ENCODE results near the gene XRCC4.

The XRCC4 gene

DNA sequence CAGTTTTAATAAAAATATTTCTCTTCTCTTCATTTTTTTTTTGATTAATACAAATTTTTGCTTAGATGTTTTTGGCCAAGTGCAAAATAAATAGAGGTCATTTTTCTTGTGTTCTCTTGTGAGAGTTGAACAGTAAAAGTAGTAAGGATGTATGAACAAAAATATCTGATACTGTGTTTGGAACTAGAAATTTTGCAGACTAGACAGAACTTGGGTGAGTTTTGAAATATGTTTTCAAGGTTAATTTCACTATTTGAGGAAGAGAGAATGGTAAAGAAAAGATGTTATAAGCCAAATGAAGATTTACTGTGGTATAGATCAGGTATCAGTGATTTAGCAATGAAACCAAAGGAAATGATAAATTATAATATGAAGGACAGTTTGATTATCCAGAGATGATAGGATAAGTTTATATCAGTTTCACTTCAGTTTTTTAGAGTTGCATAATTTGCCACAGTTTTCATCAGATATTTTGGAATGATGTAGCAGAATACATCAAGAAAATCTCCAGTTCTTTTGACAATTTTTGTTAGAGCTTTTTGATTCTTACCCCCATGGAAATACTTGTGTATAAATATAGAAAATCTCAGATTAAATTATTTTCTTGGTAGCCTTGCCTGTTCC lies 246.3 kb downstream of the XRCC4 start:
- TF ChIP-seq, protein P1, sequence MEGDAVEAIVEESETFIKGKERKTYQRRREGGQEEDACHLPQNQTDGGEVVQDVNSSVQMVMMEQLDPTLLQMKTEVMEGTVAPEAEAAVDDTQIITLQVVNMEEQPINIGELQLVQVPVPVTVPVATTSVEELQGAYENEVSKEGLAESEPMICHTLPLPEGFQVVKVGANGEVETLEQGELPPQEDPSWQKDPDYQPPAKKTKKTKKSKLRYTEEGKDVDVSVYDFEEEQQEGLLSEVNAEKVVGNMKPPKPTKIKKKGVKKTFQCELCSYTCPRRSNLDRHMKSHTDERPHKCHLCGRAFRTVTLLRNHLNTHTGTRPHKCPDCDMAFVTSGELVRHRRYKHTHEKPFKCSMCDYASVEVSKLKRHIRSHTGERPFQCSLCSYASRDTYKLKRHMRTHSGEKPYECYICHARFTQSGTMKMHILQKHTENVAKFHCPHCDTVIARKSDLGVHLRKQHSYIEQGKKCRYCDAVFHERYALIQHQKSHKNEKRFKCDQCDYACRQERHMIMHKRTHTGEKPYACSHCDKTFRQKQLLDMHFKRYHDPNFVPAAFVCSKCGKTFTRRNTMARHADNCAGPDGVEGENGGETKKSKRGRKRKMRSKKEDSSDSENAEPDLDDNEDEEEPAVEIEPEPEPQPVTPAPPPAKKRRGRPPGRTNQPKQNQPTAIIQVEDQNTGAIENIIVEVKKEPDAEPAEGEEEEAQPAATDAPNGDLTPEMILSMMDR (IDR thresholded peaks at IDR 0.05; ENCODE audit: control insufficient read depth, insufficient read depth, low read depth, low read length, missing control alignments) = no peak
- DNase-seq (ENCODE audit: low read depth) = no peak

DNA sequence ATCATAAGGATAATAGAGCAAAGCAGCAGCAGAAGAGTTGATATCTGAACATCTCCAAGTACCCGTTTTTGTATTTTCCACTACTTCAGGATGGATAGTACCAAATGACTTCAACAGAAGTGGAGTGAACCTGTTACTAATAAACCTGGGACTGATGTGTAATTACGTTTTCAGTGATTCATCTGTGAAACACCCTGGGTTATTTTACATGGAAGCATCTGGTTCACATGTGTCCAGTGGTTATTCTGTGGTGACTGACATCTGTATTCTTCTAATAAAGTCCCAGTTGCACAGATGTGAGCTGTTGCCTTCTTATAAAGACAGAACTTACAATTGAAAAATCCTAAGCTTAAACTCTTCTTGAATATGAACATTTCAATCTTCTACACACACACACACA lies 254.5 kb downstream of the XRCC4 start:
- peak; percentile 29 for DNase-seq (ENCODE audit: low read depth)

More for the DNA sequence above, 246.3 kb downstream of the XRCC4 start:
- no peak overlapping the region for H3K4me3 ChIP-seq (ENCODE audit: control insufficient read depth, low read depth, low read length)

DNA sequence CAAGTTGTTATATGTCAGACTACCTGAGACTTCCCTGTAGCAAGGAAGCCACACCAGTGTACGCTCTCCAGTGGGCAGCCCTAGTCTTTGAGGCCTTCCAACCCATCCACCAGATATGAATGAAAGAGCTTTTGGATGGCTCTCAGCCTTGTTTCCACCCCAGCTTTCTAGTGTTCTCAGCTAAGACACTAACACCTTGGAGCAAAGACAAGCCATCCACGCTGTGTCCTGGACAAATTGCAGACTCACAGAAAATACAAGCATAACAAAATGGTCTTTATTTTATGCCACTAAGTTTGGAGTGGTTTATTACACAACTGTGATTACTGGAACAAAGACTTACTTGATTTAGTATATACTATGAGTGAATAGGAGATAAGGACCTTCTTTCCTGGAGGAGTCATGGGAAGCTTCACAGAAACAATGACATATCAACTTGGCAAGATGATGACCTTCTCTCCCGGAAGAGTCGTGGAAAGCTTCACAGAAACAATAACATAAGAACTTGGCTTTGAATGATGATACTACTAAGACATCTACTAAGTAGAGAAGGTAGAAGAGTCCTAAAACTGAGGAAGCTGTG lies 260.2 kb downstream of the XRCC4 start:
- no peak for DNase-seq (ENCODE audit: low read depth)
- TF ChIP-seq, protein P1 (IDR thresholded peaks at IDR 0.05; ENCODE audit: control insufficient read depth, insufficient read depth, low read depth, low read length, missing control alignments) = no peak
- no peak overlapping the region for H3K4me3 ChIP-seq (ENCODE audit: control insufficient read depth, low read depth, low read length)

More for the DNA sequence above, 254.5 kb downstream of the XRCC4 start:
- TF ChIP-seq, protein P1 (IDR thresholded peaks at IDR 0.05; ENCODE audit: control insufficient read depth, insufficient read depth, low read depth, low read length, missing control alignments) = no peak
- no peak overlapping the region for H3K4me3 ChIP-seq (ENCODE audit: control insufficient read depth, low read depth, low read length)

DNA sequence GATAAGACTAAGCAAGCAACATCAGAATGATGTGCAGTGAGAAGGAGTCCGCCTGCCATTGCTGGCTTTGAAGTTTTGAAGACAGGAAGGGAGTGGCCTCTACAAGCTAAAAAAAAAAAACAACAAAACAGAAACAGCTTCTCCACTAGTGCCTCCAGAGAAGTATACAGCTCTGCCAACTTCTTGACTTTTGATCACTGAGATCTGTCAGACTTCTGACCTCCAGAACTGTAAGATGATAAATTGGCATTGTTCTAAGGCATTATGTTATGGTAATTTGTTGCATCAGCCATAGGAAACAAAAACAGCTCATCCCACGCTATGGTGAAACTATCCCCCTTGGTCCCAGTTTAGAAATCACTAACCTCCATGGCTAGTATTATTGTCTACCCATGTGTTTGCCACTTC lies 263.2 kb downstream of the XRCC4 start:
- no peak for DNase-seq (ENCODE audit: low read depth)
- TF ChIP-seq, protein P1 (IDR thresholded peaks at IDR 0.05; ENCODE audit: control insufficient read depth, insufficient read depth, low read depth, low read length, missing control alignments) = no peak

DNA sequence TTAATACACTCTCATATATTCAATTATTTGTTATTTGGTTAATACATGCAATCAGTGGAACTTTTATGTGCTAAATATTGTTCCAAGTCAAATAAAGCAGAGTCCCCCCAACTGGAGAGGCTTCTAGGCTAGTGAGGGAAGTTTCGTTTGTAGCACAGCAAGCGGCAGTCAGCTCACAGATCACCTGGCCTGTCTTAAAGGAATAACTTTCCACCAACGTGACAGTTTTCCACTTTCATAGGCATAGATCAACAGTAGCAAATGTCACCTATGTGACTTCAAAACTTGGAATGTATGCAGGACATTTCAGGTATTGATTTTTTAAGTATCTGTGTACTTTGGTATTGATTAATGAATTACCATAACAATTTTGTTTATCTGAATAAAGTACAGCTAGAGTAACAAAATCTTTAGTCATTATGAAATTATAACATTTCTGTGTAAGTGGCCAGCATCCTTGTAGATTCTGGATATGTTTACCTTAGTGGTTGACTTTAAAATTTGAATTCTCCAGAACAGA lies 264.5 kb downstream of the XRCC4 start:
- no peak overlapping the region for H3K4me3 ChIP-seq (ENCODE audit: control insufficient read depth, low read depth, low read length)
- DNase-seq (ENCODE audit: low read depth) = no peak
- TF ChIP-seq, protein P1 (IDR thresholded peaks at IDR 0.05; ENCODE audit: control insufficient read depth, insufficient read depth, low read depth, low read length, missing control alignments) = no peak

More for the DNA sequence above, 263.2 kb downstream of the XRCC4 start:
- H3K4me3 ChIP-seq (ENCODE audit: control insufficient read depth, low read depth, low read length) = no peak overlapping the region

DNA sequence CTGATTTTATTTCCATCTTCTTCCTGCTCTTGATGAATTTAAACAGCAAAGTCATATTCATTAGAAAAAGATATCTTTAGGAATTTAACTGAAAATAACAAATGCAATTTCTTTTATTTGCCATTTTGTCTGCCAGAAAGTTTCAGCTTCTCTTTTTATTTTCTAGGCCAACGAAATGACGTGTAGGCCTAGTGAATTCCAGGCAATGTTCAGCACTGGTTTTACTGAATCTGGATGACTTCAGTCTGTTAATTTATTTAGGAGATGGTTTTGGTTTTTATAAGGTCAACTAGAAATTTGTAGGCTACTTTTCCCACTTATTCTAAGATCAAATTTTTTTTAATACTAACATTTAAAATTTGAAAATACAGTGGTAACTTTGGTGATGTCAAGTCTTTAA lies 265.1 kb downstream of the XRCC4 start:
- no peak overlapping the region for H3K4me3 ChIP-seq (ENCODE audit: control insufficient read depth, low read depth, low read length)
- TF ChIP-seq, protein P1 (IDR thresholded peaks at IDR 0.05; ENCODE audit: control insufficient read depth, insufficient read depth, low read depth, low read length, missing control alignments) = no peak
- no peak for DNase-seq (ENCODE audit: low read depth)

Data from AG09309 (cell line).